Chondrocyte (in vitro differentiated cells): ENCODE measurements around the gene COL6A5. TPM values are rescaled to one million over a fixed set of nuclear protein-coding genes. Genes with fewer than 3 reads are reported as not detected.

Source experiments
- DNase-seq: peaks from one replicate; pipeline ENCODE4 v3.0.0; 2021; ENCODE audit warnings: mixed read lengths, low spot score
- H3K27ac Mint-ChIP-seq: one replicate; pipeline ENCODE4 v1.8.0; 2021; ENCODE audit warnings: mild to moderate bottlenecking, moderate library complexity, mixed read lengths; ENCODE audit not compliant: unreplicated experiment
- H3K27me3 Mint-ChIP-seq: 2 replicates; pipeline ENCODE4 v1.8.0; 2021; ENCODE audit warnings: low read depth, mixed read lengths
- H3K36me3 Mint-ChIP-seq: 2 replicates; pipeline ENCODE4 v1.8.0; 2021; ENCODE audit warnings: low read depth, mixed read lengths
- H3K4me1 Mint-ChIP-seq: 2 replicates; pipeline ENCODE4 v1.8.0; 2021; ENCODE audit warnings: low read depth, mild to moderate bottlenecking, mixed read lengths
- H3K4me3 Mint-ChIP-seq: one replicate; pipeline ENCODE4 v1.8.0; 2021; ENCODE audit warnings: mild to moderate bottlenecking, moderate library complexity, mixed read lengths; ENCODE audit not compliant: unreplicated experiment
- H3K9me3 Mint-ChIP-seq: 2 replicates; pipeline ENCODE4 v1.8.0; 2021; ENCODE audit warnings: low read depth, mixed read lengths
- CTCF ChIP-seq: fragments of 200-600 bp; sonication (generic); IDR thresholded peaks from 2 replicates; pipeline ENCODE4 v1.5.0; 2021; ENCODE audit warnings: antibody characterized with exemption, mild to moderate bottlenecking, moderate library complexity
- total RNA-seq: library from RNA; stranded (reverse); gene quantifications from 3 replicates; pipeline ENCODE4 v1.2.1, GENCODE V29; 2021

The COL6A5 gene
- total RNA-seq, 1 donor from 2014 or later: not detected

GRCh38 chr3:130412991-130413560, 67.6 kb downstream of the COL6A5 start:
- Mint-ChIP-seq H3K36me3 (no peaks in the 10 kb centered on the region), H3K4me3 (no peak overlapping the region), H3K4me1 (no peaks in the 10 kb centered on the region), H3K27me3 (peaks cover 5% of the 10 kb centered on the region), H3K27ac (no peak overlapping the region), H3K9me3 (peaks cover 4% of the 10 kb centered on the region)
- TF ChIP-seq CTCF: no peak
- DNase-seq: no peak

- TF ChIP-seq CTCF: no peak
- Mint-ChIP-seq H3K9me3 (no peaks in the 10 kb centered on the region), H3K4me1 (no peaks in the 10 kb centered on the region), H3K27ac (no peak overlapping the region), H3K27me3 (peaks cover 14% of the 10 kb centered on the region), H3K4me3 (no peak overlapping the region), H3K36me3 (no peaks in the 10 kb centered on the region)
- no peak for DNase-seq
Observed at GRCh38 chr3:130414457-130414856, 69.0 kb downstream of the COL6A5 start.

DNA sequence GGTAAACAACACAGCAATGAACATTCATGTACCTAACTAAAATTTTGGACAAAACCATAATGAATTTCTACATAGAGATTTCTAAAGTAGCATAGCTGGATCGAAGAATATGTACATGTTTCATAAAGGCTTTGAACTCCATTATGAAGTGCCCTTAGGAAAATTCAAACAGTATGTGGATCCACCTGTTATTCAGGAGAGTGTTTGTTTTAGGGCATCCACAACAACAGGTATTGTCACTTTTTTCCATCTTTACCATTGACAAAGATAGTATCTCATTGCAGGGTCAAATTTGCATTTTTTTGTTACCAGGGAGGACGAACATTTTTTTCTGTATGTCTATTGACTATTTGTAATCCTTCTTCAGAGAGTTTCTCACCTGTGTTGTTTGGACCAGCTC, 75.0 kb downstream of the COL6A5 start:
- no peaks in the 10 kb centered on the region for H3K4me1 Mint-ChIP-seq
- no peak overlapping the region for H3K4me3 Mint-ChIP-seq
- H3K27ac Mint-ChIP-seq: no peak overlapping the region
- no peak for DNase-seq
- no peak for TF ChIP-seq CTCF
- no peaks in the 10 kb centered on the region for H3K36me3 Mint-ChIP-seq
- H3K9me3 Mint-ChIP-seq: no peaks in the 10 kb centered on the region
- peaks cover 23% of the 10 kb centered on the region for H3K27me3 Mint-ChIP-seq

GRCh38 chr3:130423064-130423463, 77.6 kb downstream of the COL6A5 start:
- no peak for DNase-seq
- Mint-ChIP-seq H3K27me3 (peaks cover 22% of the 10 kb centered on the region), H3K9me3 (no peaks in the 10 kb centered on the region), H3K36me3 (no peaks in the 10 kb centered on the region), H3K4me1 (no peaks in the 10 kb centered on the region), H3K4me3 (no peak overlapping the region), H3K27ac (no peak overlapping the region)
- no peak for TF ChIP-seq CTCF

DNA sequence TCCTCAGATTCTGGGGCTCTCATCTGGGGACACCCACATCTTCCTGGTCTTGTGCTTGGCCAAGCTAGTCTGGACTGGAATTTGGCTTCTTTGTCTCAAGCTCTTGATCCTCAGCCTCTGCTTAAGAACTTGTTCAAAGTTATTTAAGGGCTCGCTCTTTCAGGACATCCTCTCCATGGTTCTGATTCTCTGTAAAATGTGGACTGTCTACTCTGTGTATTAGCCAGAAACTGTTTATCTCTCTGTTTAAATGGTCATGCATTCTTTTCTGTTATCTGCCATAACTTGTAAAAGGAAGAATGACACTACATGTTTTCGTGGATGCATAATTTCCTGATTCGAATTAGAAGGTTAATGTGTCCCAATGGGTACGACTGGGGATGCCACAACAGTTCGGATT, 79.4 kb downstream of the COL6A5 start:
- Mint-ChIP-seq H3K9me3 (no peaks in the 10 kb centered on the region), H3K4me3 (no peak overlapping the region), H3K36me3 (no peaks in the 10 kb centered on the region), H3K27ac (no peak overlapping the region), H3K27me3 (peaks cover 15% of the 10 kb centered on the region), H3K4me1 (no peaks in the 10 kb centered on the region)
- TF ChIP-seq CTCF: no peak
- DNase-seq: no peak
